ENCODE measurements around the gene RAB11FIP3. TPM values are rescaled to one million over a fixed set of nuclear protein-coding genes. Genes with fewer than 3 reads are reported as not detected.

RAB11FIP3 gene
- total and polyA plus RNA-seq, 9 of the 15 experiments (the other 6 are each of a cell fraction or from before 2014, with no cell fraction given), result 0.46 to 13.1 (median 4.3) TPM

- H2AFZ ChIP-seq (ENCODE audit: low read depth, low read length), result no peak overlapping the region
- no peaks in the 10 kb centered on the region for H3K9me3 ChIP-seq (replicated peaks; ENCODE audit: control insufficient read depth, insufficient read depth, low read depth, low read length)
- H3K79me2 ChIP-seq (ENCODE audit: control insufficient read depth, insufficient read depth, low read length), result peaks cover 83% of the 10 kb centered on the region
- intact Hi-C loops (cut with micrococcal nuclease) (loop anchor here (5.0 kb wide), 1 partner anchor 39 kb away; the partner anchor contains the start of genes NHLRC4 and PIGQ), in situ Hi-C loops (cut with MboI) (no loop called here)
- peaks cover 27% of the 10 kb centered on the region; the same call in 2 of the 3 replicates for H3K36me3 ChIP-seq (ENCODE audit: control insufficient read depth, insufficient read depth, low read length)
- FAIRE-seq, result peak; percentile 78
- H3K4me1 ChIP-seq (replicated peaks in 1 of 2; ENCODE audit: control insufficient read depth in 2 of 2, insufficient read depth in 2 of 2, low read length in 2 of 2), result peaks cover 27 to 73% of the 10 kb centered on the region in 2 experiments
- ATAC-seq, result peak; percentile 16
- DNase-seq (ENCODE audit: extremely low read depth in 1 of 4, low spot score in 3 of 4), result peak; percentile 39 to 79 (median 62)
- ChIA-PET CTCF (ENCODE audit: low intra/inter-chr PET ratio) (interaction anchor here (0.6 kb wide), 1 partner anchor 161 kb away, joined by 3 read pairs; no protein-coding TSS in a partner anchor), POLR2A (interaction anchor here (0.7 to 1.1 kb wide), 3 partner anchors 16 to 293 kb away, joined by 3 read pairs; partner anchors contain the start of gene FAM234A)
- H4K20me1 ChIP-seq (replicated peaks; ENCODE audit: control insufficient read depth, insufficient read depth, low read length), result peaks cover 15% of the 10 kb centered on the region
- peak overlapping the region; percentile 89 for H3K27ac ChIP-seq (ENCODE audit: extremely low read depth, low read depth, low read length)
- peak overlapping the region; percentile 90 for H3K4me2 ChIP-seq (ENCODE audit: insufficient read depth, low read length)
- WGBS (ENCODE audit: insufficient coverage, low coverage, missing lambda C conversion rate), result under 1% methylated on average over 38 of the region's 55 CpGs
- peaks cover 13% of the 10 kb centered on the region for H3K9me1 ChIP-seq (ENCODE audit: control insufficient read depth, insufficient read depth, low read length)
- H3K9ac ChIP-seq (ENCODE audit: insufficient read depth in 1 of 2, low read depth in 2 of 2, low read length in 2 of 2), result peak overlapping the region; percentile 92 to 95
- H3K27me3 ChIP-seq (ENCODE audit: control insufficient read depth in 2 of 2, insufficient read depth in 2 of 2, low read length in 2 of 2), result no peaks in the 10 kb centered on the region
- H3K4me3 ChIP-seq, result peak overlapping the region; percentile 68
- BruUV-seq (replicated peaks), result TSS peak; percentile 47
- TF ChIP-seq NCOR1 (IDR thresholded peaks at IDR 0.05) (no peak), SMARCE1 (IDR thresholded peaks at IDR 0.05) (peak; percentile 65), GTF2A2 (tag; IDR thresholded peaks at IDR 0.05) (no peak), JUND (IDR thresholded peaks at IDR 0.05; ENCODE audit: borderline replicate concordance, low read depth, low read length) (peak; percentile 91), JUND (tag; IDR thresholded peaks at IDR 0.05; ENCODE audit: borderline replicate concordance, low read depth, low read length) (peak; percentile 64; the same call in 2 of the 3 replicates), ATF7 (IDR thresholded peaks at IDR 0.05) (no peak), NFE2 (IDR thresholded peaks at IDR 0.05; ENCODE audit: low read depth) (no peak), RCOR1 (IDR thresholded peaks at IDR 0.05; ENCODE audit: borderline replicate concordance in 1 of 2, low read depth in 2 of 2, low read length in 2 of 2) (no peak), CBFA2T3 (IDR thresholded peaks at IDR 0.05) (0 out of 2 replicates have a peak, but pooled peaks have one; percentile 6), ZNF551 (CRISPR knock-in tag; IDR thresholded peaks at IDR 0.05) (no peak), ATF2 (CRISPR knock-in tag; IDR thresholded peaks at IDR 0.05) (peak; percentile 50; the same call in 1 of the 2 replicates), NR2C1 (IDR thresholded peaks at IDR 0.05) (no peak), NR2C1 (tag; IDR thresholded peaks at IDR 0.05) (no peak), DDX20 (tag; IDR thresholded peaks at IDR 0.05; ENCODE audit: low read depth) (no peak), IRF1 (CRISPR knock-in tag; IDR thresholded peaks at IDR 0.05; ENCODE audit: borderline replicate concordance) (peak; percentile 35; the same call in 1 of the 2 replicates), POLR2A (conservative IDR thresholded peaks at IDR 0.05) (peak; percentile 77), ZNF639 (CRISPR knock-in tag; conservative IDR thresholded peaks at IDR 0.05 in 1 of 2, IDR thresholded peaks at IDR 0.05 in 1 of 2) (no peak), MYC (IDR thresholded peaks at IDR 0.05; ENCODE audit: low read depth, low read length) (peak; percentile 60; the same call in 1 of the 2 replicates), MYC (CRISPR knock-in tag; IDR thresholded peaks at IDR 0.05; ENCODE audit: borderline replicate concordance, low read depth) (peak; percentile 74; the same call in 1 of the 2 replicates)
Observed at GRCh38 chr16:528111-529011, 102.9 kb downstream of the RAB11FIP3 start.

All from K562 (cell line).